Trophoblast cell (in vitro differentiated cells and primary cell): ENCODE measurements around the gene CYP4B1.
"Not testable (repeated sequence)": the region's sequence is repeated elsewhere in the genome, so short reads cannot be mapped to it uniquely, and the experiment has no call there.

Experiments used
- DNase-seq, 2 donors: peaks; one replicate each; pipeline ENCODE4 v3.0.0-alpha.2; 2016
- H2AFZ ChIP-seq: 2 replicates; pipeline ENCODE4 v1.6.1; 2013; ENCODE audit warnings: low read length, moderate library complexity, mild to moderate bottlenecking; ENCODE audit not compliant: insufficient read depth, poor library complexity
- H2AK5ac ChIP-seq: 2 replicates; pipeline ENCODE4 v1.6.1; 2013; ENCODE audit warnings: mild to moderate bottlenecking, low read length
- H2BK120ac ChIP-seq: 2 replicates; pipeline ENCODE4 v1.6.1; 2013; ENCODE audit warnings: low read length, mild to moderate bottlenecking, moderate library complexity; ENCODE audit not compliant: insufficient read depth, poor library complexity
- H2BK12ac ChIP-seq: 2 replicates; pipeline ENCODE4 v1.6.1; 2013; ENCODE audit warnings: mild to moderate bottlenecking, low read length, moderate library complexity
- H2BK5ac ChIP-seq: 2 replicates; pipeline ENCODE4 v1.6.1; 2013; ENCODE audit warnings: low read length, low read depth, moderate library complexity, mild to moderate bottlenecking; ENCODE audit not compliant: poor library complexity
- H3K14ac ChIP-seq: 2 replicates; pipeline ENCODE4 v1.6.1; 2013; ENCODE audit warnings: mild to moderate bottlenecking, low read length
- H3K18ac ChIP-seq: 2 replicates; pipeline ENCODE4 v1.6.1; 2013; ENCODE audit warnings: mild to moderate bottlenecking, low read length
- H3K23ac ChIP-seq: 2 replicates; pipeline ENCODE4 v1.6.1; 2013; ENCODE audit warnings: low read length
- H3K27ac ChIP-seq: 2 replicates; pipeline ENCODE4 v1.5.1; 2013; ENCODE audit warnings: low read depth, mild to moderate bottlenecking, inconsistent platforms, low read length, moderate library complexity
- H3K27me3 ChIP-seq: 2 replicates; pipeline ENCODE4 v1.6.1; 2013; ENCODE audit warnings: inconsistent platforms, mild to moderate bottlenecking, low read length, moderate library complexity; ENCODE audit not compliant: insufficient read depth
- H3K36me3 ChIP-seq, 2 experiments: 1 replicate in 1 of 2; 2 replicates in 1 of 2; pipeline ENCODE4 v1.6.1; 2013; ENCODE audit warnings: low read length in 2 of 2, mild to moderate bottlenecking in 2 of 2, moderate library complexity in 1 of 2; ENCODE audit not compliant: insufficient read depth in 2 of 2, control insufficient read depth in 1 of 2
- H3K4ac ChIP-seq: 2 replicates; pipeline ENCODE4 v1.6.1; 2013; ENCODE audit warnings: low read depth, mild to moderate bottlenecking, low read length, moderate library complexity
- H3K4me1 ChIP-seq, 2 experiments: 1 replicate in 1 of 2; 2 replicates in 1 of 2; pipeline ENCODE4 v1.6.1; 2013; ENCODE audit warnings: low read length in 2 of 2, mild to moderate bottlenecking in 2 of 2, moderate library complexity in 1 of 2; ENCODE audit not compliant: insufficient read depth in 2 of 2, control insufficient read depth in 1 of 2
- H3K4me2 ChIP-seq: 2 replicates; pipeline ENCODE4 v1.6.1; 2013; ENCODE audit warnings: inconsistent platforms, mild to moderate bottlenecking, low read length, moderate library complexity
- H3K4me3 ChIP-seq: 2 replicates; pipeline ENCODE4 v1.5.1; 2013; ENCODE audit warnings: mild to moderate bottlenecking, low read depth, low read length, inconsistent platforms
- H3K79me1 ChIP-seq: one replicate; pipeline ENCODE4 v1.6.1; 2013; ENCODE audit warnings: low read length
- H3K79me2 ChIP-seq: 2 replicates; pipeline ENCODE4 v1.6.1; 2013; ENCODE audit warnings: low read length, mild to moderate bottlenecking; ENCODE audit not compliant: control insufficient read depth, insufficient read depth, poor library complexity
- H3K9ac ChIP-seq: 2 replicates; pipeline ENCODE4 v1.6.1; 2013; ENCODE audit warnings: mild to moderate bottlenecking, low read length
- H3K9me3 ChIP-seq: 2 replicates; pipeline ENCODE4 v1.6.1; 2013; ENCODE audit warnings: low read depth, mild to moderate bottlenecking, control low read depth, inconsistent platforms, low read length; ENCODE audit not compliant: insufficient read depth
- H4K12ac ChIP-seq: 2 replicates; pipeline ENCODE4 v1.6.1; 2013; ENCODE audit warnings: low read depth, mild to moderate bottlenecking, low read length, moderate library complexity
- H4K8ac ChIP-seq: 2 replicates; pipeline ENCODE4 v1.6.1; 2013; ENCODE audit warnings: low read depth, mild to moderate bottlenecking, low read length, moderate library complexity
- H4K91ac ChIP-seq: one replicate; pipeline ENCODE4 v1.6.1; 2013; ENCODE audit warnings: low read depth, mild to moderate bottlenecking, low read length, moderate library complexity
- WGBS: extraction: QIAGEN DNeasy Blood & Tissue Kit; methylation state at CpG from one replicate; pipeline ENCODE4 v1.1.7; 2013; ENCODE audit warnings: missing lambda C conversion rate; ENCODE audit not compliant: insufficient read length, insufficient coverage; ENCODE audit errors: extremely low coverage; 5-methylcytosine and 5-hydroxymethylcytosine counted together

The CYP4B1 gene

DNA sequence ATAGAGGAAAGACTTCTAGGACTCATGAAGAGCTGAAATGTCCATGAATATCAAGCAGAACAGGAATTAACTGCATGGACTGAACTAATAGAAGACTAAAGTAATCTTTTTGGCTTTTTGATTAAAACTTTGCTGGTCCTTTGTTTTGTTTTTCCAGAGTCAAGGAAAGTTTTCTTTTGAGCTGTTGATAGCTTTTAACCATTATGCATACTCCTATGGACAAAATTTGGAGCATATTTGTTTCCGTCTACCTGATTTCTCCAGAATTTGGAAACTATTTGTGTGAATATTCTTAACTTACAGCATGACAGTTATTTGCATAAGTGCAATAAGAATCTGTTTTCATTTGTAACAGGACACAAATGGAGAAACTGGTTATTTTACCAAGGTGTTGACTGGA is 24.5 kb upstream of the CYP4B1 start:
- Histone ChIP-seq H2BK12ac (no peak overlapping the region), H4K91ac (no peak overlapping the region), H2BK120ac (no peak overlapping the region), H3K79me1 (no peaks in the 10 kb centered on the region), H3K27ac (no peak overlapping the region), H3K18ac (no peak overlapping the region), H3K9me3 (peaks cover 15% of the 10 kb centered on the region), H3K23ac (no peak overlapping the region), H3K4me2 (no peak overlapping the region), H2BK5ac (no peak overlapping the region), H3K27me3 (no peaks in the 10 kb centered on the region), H4K8ac (no peak overlapping the region), H2AFZ (no peak overlapping the region), H3K4me3 (no peak overlapping the region), H3K79me2 (no peaks in the 10 kb centered on the region), H3K9ac (no peak overlapping the region), H3K4me1 (no peaks in the 10 kb centered on the region), H4K12ac (no peak overlapping the region), H3K36me3 (no peaks in the 10 kb centered on the region), H3K4ac (no peak overlapping the region), H2AK5ac (no peak overlapping the region), H3K14ac (no peak overlapping the region)
- WGBS, result no CpG with 5 or more reads among the region's 1 CpG
- no peak for DNase-seq

DNA sequence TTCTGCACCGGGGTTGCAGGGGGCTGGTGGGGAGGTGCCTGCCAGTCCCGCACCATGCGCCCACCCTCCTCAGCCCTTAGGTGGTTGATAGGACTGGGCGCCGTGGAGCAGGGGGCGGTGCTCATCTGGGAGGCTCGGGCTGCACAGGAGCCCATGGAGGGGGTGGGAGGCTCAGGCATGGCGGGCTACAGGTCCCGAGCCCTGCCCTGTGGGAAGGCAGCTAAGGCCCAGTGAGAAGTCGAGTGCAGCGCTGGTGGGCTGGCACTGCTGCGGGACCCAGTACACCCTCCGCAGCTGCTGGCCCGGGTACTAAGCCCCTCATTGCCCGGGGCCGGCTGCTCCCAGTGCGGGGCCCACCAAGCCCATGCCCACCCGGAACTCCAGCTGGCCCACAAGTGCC is 20.4 kb upstream of the CYP4B1 start:
- H3K4me2 ChIP-seq, H3K18ac ChIP-seq, H2BK120ac ChIP-seq, H3K9me3 ChIP-seq, H4K12ac ChIP-seq, H4K91ac ChIP-seq, H3K4ac ChIP-seq, H3K9ac ChIP-seq, H3K27ac ChIP-seq, H2AK5ac ChIP-seq, H2BK5ac ChIP-seq, H2AFZ ChIP-seq, H3K4me3 ChIP-seq, H3K36me3 ChIP-seq, H3K14ac ChIP-seq, H3K79me1 ChIP-seq, H2BK12ac ChIP-seq, DNase-seq, H3K27me3 ChIP-seq, H3K79me2 ChIP-seq, H3K23ac ChIP-seq, H4K8ac ChIP-seq, H3K4me1 ChIP-seq: not testable (repeated sequence)
- WGBS, result no CpG with 5 or more reads among the region's 18 CpGs

DNA sequence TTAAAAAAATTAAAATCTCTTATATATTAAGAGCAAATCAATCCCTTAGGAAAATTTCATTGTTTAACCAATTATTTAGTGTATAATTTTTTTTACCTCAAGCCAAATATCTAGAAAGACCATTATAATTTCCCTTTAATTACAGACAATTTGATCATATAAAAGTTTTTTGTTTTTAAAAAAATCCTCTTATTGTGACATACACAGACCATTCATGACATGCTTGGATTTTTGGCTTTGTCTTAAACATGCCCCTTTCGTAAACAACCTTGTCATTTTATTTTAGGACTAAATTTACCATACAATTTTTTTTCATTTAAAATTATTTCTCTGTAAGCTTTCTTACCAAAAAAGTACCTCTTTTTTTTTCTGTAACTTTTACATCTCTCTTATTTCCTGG is 14.2 kb upstream of the CYP4B1 start:
- H3K4me3 ChIP-seq, result no peak overlapping the region
- H3K9ac ChIP-seq, result no peak overlapping the region
- H2BK12ac ChIP-seq, result no peak overlapping the region
- DNase-seq, result no peak
- no peak overlapping the region for H3K14ac ChIP-seq
- H4K12ac ChIP-seq, result no peak overlapping the region
- H3K36me3 ChIP-seq, result no peaks in the 10 kb centered on the region
- H2BK5ac ChIP-seq, result no peak overlapping the region
- H3K27ac ChIP-seq, result no peak overlapping the region
- no peak overlapping the region for H2AFZ ChIP-seq
- no peak overlapping the region for H4K91ac ChIP-seq
- no peak overlapping the region for H2AK5ac ChIP-seq
- H4K8ac ChIP-seq, result no peak overlapping the region
- no peak overlapping the region for H2BK120ac ChIP-seq
- no peak overlapping the region for H3K4me2 ChIP-seq
- no peak overlapping the region for H3K4ac ChIP-seq
- H3K79me1 ChIP-seq, result no peaks in the 10 kb centered on the region
- no peaks in the 10 kb centered on the region for H3K27me3 ChIP-seq
- no peaks in the 10 kb centered on the region for H3K4me1 ChIP-seq
- H3K18ac ChIP-seq, result no peak overlapping the region
- H3K9me3 ChIP-seq, result peaks cover 3% of the 10 kb centered on the region
- no peaks in the 10 kb centered on the region for H3K79me2 ChIP-seq
- WGBS, result 100% methylated on average over 1 of the region's 1 CpG
- H3K23ac ChIP-seq, result no peak overlapping the region

DNA sequence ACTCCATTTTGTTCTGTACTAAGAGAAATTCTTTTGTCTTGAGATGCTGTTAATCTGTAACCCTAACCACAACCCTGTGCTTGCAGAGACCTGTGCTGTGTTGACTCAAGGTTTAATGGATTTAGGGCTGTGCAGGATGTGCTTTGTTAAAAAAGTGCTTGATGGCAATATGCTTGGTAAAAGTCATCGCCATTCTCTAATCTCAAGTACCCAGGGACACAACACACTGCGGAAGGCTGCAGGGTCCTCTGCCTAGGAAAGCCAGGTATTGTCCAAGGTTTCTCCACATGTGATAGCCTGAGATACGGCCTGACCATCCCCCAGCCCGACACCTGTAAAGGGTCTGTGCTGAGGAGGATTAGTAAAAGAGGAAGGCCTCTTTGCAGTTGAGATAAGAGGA is 10.2 kb upstream of the CYP4B1 start:
- not testable (repeated sequence) for H3K79me2 ChIP-seq, H3K14ac ChIP-seq, H3K4me3 ChIP-seq, H4K91ac ChIP-seq, H4K8ac ChIP-seq, H3K4ac ChIP-seq, H3K4me2 ChIP-seq, H3K4me1 ChIP-seq, DNase-seq, H2AFZ ChIP-seq, H3K79me1 ChIP-seq, H2BK5ac ChIP-seq, H2AK5ac ChIP-seq, H2BK120ac ChIP-seq, H3K9me3 ChIP-seq, H3K36me3 ChIP-seq, H3K27ac ChIP-seq, H4K12ac ChIP-seq, H2BK12ac ChIP-seq, H3K9ac ChIP-seq, H3K27me3 ChIP-seq, H3K18ac ChIP-seq, H3K23ac ChIP-seq
- no CpG with 5 or more reads among the region's 4 CpGs for WGBS
